UCSD-AML1 (cell line): ENCODE results near the gene CCND2.

ENCODE experiments used
- DNase-seq: peaks from one replicate; lab custom pipeline; 2025; ENCODE audit not compliant: unreplicated experiment; lab: John Stamatoyannopoulos, UW

CCND2 gene

DNA sequence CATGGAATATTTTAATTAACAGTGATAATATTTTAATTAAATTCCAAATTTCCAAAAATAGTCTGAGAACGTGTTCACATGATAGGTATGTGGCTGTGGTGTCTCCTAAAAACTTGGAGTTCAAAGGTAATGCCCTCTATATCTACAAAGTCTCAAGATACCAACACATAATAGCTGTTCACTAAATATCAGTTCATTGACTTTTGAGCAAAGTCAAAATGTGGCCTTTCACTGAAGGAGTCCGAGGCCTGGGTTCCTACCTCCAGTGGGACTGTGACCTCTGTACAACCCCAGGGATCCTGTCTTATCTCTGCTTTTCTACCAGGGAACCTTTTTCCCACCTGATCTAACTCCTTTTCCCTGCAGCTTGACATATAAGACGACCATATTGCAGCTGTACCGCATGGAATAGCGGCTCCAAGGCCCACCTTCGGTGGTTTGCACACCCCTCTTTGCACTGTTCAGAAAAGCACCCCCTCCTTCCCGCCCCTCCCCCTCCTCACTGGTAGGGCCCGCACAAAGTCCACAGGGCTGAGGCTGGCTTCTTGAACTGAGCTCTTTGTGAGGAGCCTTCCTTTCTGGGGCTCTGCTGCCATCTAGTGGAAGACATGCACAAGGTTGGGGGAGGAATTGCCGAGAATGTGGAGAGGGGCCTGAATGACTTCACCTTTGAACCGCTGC, 3.1 kb downstream of the CCND2 start:
- DNase-seq, result peak; percentile 79

DNA sequence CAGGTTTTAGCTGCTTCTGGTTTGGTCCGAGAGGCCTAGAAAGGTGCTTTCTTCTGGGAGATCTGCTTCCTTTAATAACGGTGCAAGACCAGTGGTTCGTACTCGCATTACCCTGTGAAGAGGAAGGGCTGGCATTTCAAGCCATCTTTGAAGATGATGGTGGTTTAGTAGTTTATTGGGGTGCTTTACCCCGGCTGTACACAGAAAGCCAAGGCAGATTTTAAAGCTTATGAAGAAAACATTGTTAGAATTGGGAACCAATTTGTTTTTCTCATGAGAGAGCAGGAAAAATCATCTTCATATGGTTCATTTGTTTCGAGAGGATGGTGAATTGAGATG, 3.6 kb downstream of the CCND2 start:
- no peak for DNase-seq

- DNase-seq, result no peak
Measured at GRCh38 chr12:4277857-4278256, 4.3 kb downstream of the CCND2 start.

DNA sequence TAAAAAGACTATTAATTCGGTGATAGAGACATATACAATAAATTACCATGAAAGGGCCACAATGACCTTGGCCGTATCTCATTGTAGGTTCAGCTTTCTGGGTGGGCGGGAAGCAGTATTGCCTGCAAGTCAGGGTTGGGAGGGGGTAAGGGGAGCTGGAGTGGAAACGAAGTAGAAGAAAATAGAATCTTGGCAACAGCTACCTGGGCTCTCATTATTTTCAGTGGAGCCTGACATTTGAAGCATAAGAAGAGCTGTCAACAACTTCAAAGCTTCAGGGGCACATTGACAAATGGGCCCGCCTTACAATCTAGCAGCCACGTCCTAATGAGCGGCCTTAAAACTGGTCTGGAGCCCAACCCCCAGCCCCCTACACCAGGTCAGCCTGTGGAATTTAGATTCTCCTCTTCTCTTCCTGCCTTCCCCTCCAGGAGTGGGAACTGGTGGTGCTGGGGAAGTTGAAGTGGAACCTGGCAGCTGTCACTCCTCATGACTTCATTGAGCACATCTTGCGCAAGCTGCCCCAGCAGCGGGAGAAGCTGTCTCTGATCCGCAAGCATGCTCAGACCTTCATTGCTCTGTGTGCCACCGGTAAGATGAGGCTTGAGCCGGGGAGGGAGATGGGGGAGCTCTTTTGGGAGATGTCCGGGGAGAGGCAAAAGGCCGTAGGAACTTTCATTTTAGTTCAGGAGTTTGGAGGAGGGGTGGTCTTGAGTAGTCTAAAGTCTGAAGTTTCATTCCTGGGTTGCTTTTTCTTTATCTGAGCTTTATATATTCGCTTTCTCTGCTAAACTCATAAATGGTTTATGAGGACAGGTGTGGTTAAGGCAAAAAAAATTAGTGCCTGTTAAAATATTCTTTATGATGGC, 5.0 kb downstream of the CCND2 start:
- DNase-seq, result no peak

GRCh38 chr12:4279198-4279690, 5.7 kb downstream of the CCND2 start:
- DNase-seq, result no peak

- DNase-seq, result no peak
Measured at GRCh38 chr12:4280351-4281163, 7.0 kb downstream of the CCND2 start.

GRCh38 chr12:4281173-4281654, 7.7 kb downstream of the CCND2 start:
- no peak for DNase-seq

- no peak for DNase-seq
Measured at GRCh38 chr12:4282103-4282891, 8.7 kb downstream of the CCND2 start.

DNA sequence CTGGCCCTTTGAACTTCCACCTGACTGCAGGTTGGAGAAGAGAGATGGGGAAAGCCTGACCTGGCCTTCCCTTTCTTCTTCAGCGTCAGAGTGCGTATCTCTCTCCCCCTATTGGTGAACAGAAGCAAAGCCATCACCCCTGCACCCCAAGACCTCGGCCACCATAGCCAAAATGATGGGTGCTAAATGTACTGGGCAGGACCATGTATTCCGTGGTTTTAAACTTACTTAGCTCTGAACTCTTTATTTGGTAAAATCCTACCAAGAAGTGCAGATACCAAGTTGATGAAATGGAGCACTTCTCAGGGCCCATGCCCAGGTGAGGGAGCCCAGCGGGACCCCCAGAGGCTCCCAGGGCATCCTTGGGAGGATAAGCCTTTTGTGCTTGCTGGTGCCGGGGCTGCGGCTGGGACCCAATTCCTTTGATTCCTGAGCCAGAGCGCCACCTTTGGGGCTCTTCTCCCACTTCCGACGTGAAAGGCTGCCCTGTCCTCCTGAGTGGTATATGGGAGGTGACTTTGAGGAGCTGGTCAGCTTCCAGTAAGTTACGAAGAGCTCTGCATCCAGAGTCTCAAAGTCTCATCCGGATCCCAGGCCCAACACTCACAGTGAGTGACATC, 9.4 kb downstream of the CCND2 start:
- no peak for DNase-seq

DNA sequence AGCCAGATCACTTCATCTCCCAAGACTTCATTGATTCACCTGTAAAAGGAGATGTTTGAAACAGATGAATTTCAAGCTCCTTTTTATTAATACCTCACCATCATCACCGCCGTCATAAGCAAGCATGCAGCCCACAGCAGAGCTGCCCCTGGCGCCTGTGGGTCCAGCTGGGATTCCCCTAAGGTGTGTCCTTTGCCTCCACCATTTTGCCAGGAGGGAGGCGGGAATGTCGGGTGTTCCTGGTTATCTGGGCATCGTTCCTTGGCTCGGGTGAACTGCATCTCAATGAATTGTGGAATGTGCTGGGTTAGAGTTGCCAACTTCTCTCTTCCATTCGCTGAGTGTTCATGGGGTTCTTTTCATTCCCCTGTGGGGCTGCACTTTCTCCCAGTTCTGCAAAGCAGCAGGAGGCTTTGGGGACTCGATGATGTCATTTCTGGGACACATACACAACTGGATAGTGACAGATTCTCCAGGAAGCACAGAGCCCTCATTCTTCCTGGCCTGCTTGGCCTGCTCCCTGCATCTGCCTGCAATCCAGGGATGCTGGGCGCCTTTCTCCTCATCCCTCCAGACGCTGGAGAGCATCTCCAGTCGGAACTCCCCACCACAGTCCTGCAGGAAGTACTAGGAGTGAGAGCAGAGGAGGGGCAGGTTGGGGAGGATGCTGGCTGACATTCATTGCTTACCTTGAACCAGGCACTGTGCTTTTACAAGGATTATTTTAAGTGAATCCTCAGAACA, 10.1 kb downstream of the CCND2 start:
- DNase-seq, result no peak

DNA sequence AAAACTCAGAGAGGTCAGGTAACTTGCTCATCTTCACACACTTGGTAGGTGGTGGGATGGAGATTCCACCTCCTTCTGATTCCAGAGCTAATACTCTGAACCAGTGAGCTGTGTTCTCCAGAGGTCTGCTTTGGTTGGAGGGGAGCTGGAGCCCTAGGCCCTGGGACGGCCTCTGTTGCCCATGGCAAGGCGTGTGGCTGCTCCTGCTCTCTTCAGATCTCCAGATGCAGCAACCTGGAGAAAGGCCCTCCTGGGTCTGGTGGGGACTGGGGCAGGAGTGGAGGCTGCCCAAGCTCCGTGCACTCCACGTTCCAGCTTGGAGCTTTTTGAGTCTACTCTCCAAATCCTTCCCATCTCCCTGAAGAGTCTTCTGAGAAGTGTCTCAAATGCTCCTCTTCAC, 10.7 kb downstream of the CCND2 start:
- no peak for DNase-seq

- no peak for DNase-seq
Measured at GRCh38 chr12:4285070-4285469, 11.5 kb downstream of the CCND2 start.

- DNase-seq, result peak; percentile 46
Measured at GRCh38 chr12:4286228-4286627, 12.7 kb downstream of the CCND2 start.

GRCh38 chr12:4286771-4287317, 13.3 kb downstream of the CCND2 start:
- DNase-seq, result no peak

DNA sequence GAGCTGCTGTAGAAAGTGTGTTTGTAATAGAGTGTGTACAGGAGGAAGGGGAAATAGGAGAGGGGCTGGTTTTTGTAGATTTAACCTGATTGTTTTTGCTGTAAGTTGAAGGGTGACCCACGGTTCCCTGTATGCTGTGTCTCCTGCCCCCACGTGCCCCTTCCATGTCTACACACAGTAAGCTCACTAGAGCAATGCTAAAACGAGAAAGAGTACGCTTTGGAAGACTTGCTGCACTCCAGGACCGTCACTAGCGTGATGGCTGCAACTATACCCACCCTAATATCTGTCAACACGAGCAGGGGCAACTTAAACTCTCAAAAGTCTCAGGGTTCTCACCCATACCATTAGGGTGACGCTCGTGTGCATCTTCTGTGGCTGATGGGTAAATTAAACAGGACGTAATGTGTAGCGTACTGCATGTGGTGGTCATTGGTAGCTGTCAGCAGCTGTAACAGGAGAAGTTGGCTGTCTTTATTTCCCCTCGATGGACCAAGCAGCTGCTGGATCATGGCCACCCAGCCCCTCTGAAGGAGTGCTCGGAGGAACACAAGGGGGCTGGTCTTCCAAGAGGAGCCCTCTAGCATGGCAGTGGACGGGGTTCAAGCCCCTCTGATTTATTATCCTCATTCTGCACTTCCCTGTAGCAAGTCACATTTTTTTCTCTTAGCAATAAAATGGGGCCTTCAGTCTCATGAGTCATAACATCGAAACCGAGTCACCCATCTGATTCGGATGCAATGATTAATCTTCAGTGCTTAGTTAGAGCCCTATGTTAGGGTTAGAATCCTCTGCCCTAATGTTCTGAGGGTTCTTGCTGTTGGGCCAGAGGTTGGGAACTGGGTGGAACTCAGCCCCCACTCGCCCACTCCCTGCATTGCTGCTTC, 14.0 kb downstream of the CCND2 start:
- no peak for DNase-seq

DNA sequence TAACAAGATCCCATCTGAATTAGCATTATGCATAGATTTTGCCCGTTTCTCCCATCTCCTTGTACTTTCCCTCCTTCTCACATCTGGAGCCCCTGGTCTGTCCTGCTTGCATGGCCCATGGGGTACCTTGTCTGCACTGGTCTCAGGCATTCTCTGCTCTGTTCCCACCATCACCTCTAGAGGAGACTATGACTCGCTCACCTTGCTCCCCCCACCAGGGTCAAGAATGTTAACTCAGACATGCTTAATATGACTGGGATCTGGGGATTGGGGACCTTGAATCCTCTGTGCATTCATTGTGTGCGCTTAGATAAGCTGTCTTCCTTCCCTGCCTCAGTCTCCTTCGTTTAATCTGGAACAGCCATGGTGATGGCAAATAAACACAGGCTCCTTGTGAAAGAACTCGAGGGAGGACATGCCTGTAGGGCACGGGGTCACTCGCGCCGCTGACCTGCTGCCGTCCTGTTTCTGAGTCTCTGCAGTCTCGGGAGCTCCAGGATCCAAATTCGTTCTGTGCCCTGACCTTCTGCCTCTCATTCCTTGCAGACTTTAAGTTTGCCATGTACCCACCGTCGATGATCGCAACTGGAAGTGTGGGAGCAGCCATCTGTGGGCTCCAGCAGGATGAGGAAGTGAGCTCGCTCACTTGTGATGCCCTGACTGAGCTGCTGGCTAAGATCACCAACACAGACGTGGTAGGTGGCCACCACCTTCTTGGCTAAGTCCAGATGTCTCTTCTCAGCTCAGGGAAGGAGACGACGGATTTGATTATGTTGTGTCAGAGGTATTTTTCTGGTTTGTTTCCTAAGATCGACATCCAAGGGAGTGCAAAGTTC, 15.0 kb downstream of the CCND2 start:
- peak; percentile 38 for DNase-seq

DNA sequence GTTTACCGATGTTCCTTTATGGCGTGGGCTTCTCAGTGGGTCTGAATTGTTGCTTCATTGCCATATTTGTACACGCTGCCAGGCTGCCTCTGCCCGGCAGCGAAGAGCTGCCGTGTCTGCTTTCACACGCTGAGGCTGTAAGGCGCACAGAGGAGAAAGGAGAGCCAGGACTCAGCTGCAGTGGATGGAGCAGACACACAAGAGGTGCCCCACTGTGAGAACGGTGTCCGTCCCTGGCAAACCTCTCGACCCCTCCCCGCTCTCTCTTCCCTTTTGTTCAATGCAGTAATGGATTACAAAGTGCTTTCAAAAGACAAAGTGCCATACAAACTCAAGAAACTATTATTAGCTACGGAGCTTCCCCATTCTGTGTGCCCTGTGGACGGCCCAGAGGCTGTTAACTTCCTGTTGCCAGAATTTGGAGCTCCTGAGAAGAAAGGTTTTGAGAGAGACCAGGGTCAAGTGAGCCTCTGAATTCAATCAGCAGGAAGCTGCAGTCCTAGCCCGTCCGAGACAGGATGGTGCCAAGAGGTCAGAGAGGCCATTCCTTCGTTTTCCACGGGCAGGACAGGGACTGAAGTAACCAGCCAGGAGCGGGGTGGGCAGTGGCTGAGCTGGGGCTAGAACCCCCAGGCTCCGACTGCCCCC, 15.8 kb downstream of the CCND2 start:
- DNase-seq, result peak; percentile 63
